HCT116 (cell line): ENCODE data around the gene AADACL3. TPM values are rescaled to one million over a fixed set of nuclear protein-coding genes. Genes with fewer than 3 reads are reported as not detected.

Experiments used
- ATAC-seq: fragments of 200-7000 bp; cut with Tn5 transposase; 2 replicates; pipeline ENCODE4 v1.9.1; 2020; ENCODE audit warnings: mild to moderate bottlenecking, moderate library complexity
- BruUV-seq: library from RNA; stranded (reverse); fragments of 400-500 nt; replicated peaks from 2 replicates; lab custom pipeline; 2021; lab: Mats Ljungman, UMichigan
- CTCF ChIA-PET: fragments of 300-600 bp; sonication (Branson Sonifier 250); formaldehyde crosslinking; loops from one replicate; lab custom pipeline; 2021; ENCODE audit warnings: antibody characterized with exemption; lab: Charles Lee
- POLR2A ChIA-PET: fragments of 300-600, 350-600 bp; sonication (Branson Sonifier 250); formaldehyde crosslinking; loops from one replicate; lab custom pipeline; 2021; ENCODE audit warnings: antibody characterized with exemption; lab: Charles Lee
- RAD21 ChIA-PET, 2 experiments: fragments of 300-600 bp; sonication (Branson Sonifier 250); formaldehyde crosslinking; loops; one replicate each; lab custom pipeline; 2023; ENCODE audit warnings: low total read pairs in 2 of 2; ENCODE audit not compliant: uncharacterized antibody in 2 of 2, unreplicated experiment in 2 of 2, low non-redundant PET in 1 of 2; lab: Charles Lee
- DNase-seq: peaks from one replicate; pipeline ENCODE4 v3.0.0-alpha.2; 2010; ENCODE audit warnings: low read depth, low spot score
- H2AFZ ChIP-seq: fragments of 200-600 bp; shearing (Covaris generic), sonication (generic); 2 replicates; pipeline ENCODE4 v1.6.1; 2017; ENCODE audit warnings: low read depth, mixed run types, mixed read lengths, antibody characterized with exemption, low read length; ENCODE audit not compliant: poor library complexity, severe bottlenecking
- H3K27ac ChIP-seq: 2 replicates; pipeline ENCODE4 v1.5.1; 2012; ENCODE audit warnings: low read depth, low read length
- H3K27me3 ChIP-seq: fragments of 200-600 bp; sonication (generic); 2 replicates; pipeline ENCODE4 v1.6.1; 2016; ENCODE audit warnings: mixed run types, low read length, mixed read lengths; ENCODE audit not compliant: insufficient read depth
- H3K36me3 ChIP-seq, 2 experiments: fragments of 200-500 bp in 1 of 2; fragments of 200-600 bp in 1 of 2; sonication (Bioruptor generic) in 1 of 2; sonication (generic) in 1 of 2; 2 replicates each; pipeline versions ENCODE4 v1.5.1 to v1.6.1; 2014 to 2016; ENCODE audit warnings: low read length in 2 of 2, inconsistent platforms in 1 of 2, mixed read lengths in 1 of 2, mixed run types in 1 of 2; ENCODE audit not compliant: insufficient read depth in 2 of 2, control insufficient read depth in 1 of 2
- H3K4me1 ChIP-seq, 2 experiments: fragments of 200-600 bp in 1 of 2; sonication (generic) in 1 of 2; 2 replicates each; pipeline versions ENCODE4 v1.5.1 to v1.6.1; 2012 to 2017; ENCODE audit warnings: low read length in 2 of 2, inconsistent platforms in 1 of 2, mild to moderate bottlenecking in 1 of 2, mixed read lengths in 1 of 2, mixed run types in 1 of 2, moderate library complexity in 1 of 2; ENCODE audit not compliant: insufficient read depth in 2 of 2, control insufficient read depth in 1 of 2
- H3K4me2 ChIP-seq: fragments of 200-600 bp; sonication (generic); 2 replicates; pipeline ENCODE4 v1.6.1; 2017; ENCODE audit warnings: mixed run types, low read length, mixed read lengths
- H3K4me3 ChIP-seq, 2 experiments: fragments of 200-600 bp in 1 of 2; sonication (generic) in 1 of 2; replicated peaks in 1 of 2; 2 replicates each; pipeline ENCODE4 v1.5.1; 2011 to 2016; ENCODE audit warnings: low read length in 2 of 2, control low read depth in 1 of 2, low read depth in 1 of 2, mild to moderate bottlenecking in 1 of 2, mixed read lengths in 1 of 2, mixed run types in 1 of 2
- H3K79me2 ChIP-seq: fragments of 200-600 bp; sonication (generic); 2 replicates; pipeline ENCODE4 v1.6.1; 2017; ENCODE audit warnings: mild to moderate bottlenecking, mixed run types, low read length, moderate library complexity, mixed read lengths; ENCODE audit not compliant: insufficient read depth
- H3K9ac ChIP-seq: fragments of 200-600 bp; sonication (generic); 2 replicates; pipeline ENCODE4 v1.6.1; 2016; ENCODE audit warnings: low read length, mixed read lengths
- H3K9me2 ChIP-seq: fragments of 200-600 bp; sonication (generic), shearing (Covaris generic); 2 replicates; pipeline ENCODE4 v1.6.1; 2017; ENCODE audit warnings: mixed run types, mild to moderate bottlenecking, moderate library complexity; ENCODE audit not compliant: insufficient read depth
- H3K9me3 ChIP-seq, 2 experiments: fragments of 200-500 bp in 1 of 2; fragments of 200-600 bp in 1 of 2; sonication (Bioruptor generic) in 1 of 2; sonication (generic) in 1 of 2; 2 replicates each; pipeline ENCODE4 v1.6.1; 2014 to 2017; ENCODE audit warnings: low read length in 2 of 2, mixed read lengths in 2 of 2, inconsistent platforms in 1 of 2, low read depth in 1 of 2, mild to moderate bottlenecking in 1 of 2, mixed run types in 1 of 2, moderate library complexity in 1 of 2; ENCODE audit not compliant: control insufficient read depth in 1 of 2, insufficient read depth in 1 of 2
- H4K20me1 ChIP-seq: fragments of 200-600 bp; sonication (generic), shearing (Covaris generic); 2 replicates; pipeline ENCODE4 v1.6.1; 2017; ENCODE audit warnings: mixed run types, mild to moderate bottlenecking, moderate library complexity; ENCODE audit not compliant: insufficient read depth
- CBX3 ChIP-seq: IDR thresholded peaks from 2 replicates; pipeline ENCODE4 v1.6.1; 2012; ENCODE audit warnings: low read depth
- EZH2phosphoT487 ChIP-seq: fragments of 200-600 bp; IDR thresholded peaks from 2 replicates; pipeline ENCODE4 v1.6.1; 2018; ENCODE audit warnings: antibody characterized with exemption, borderline replicate concordance
- FOSL1 ChIP-seq: IDR thresholded peaks from 2 replicates; pipeline ENCODE4 v1.6.1; 2012; ENCODE audit warnings: low read depth
- POLR2A ChIP-seq: IDR thresholded peaks from 2 replicates; pipeline ENCODE4 v1.7.0; 2011; ENCODE audit warnings: borderline replicate concordance; ENCODE audit not compliant: insufficient read depth, insufficient read length; ENCODE audit errors: extremely low read depth
- POLR2AphosphoS5 ChIP-seq: IDR thresholded peaks from 2 replicates; pipeline ENCODE4 v1.6.1; 2011; ENCODE audit warnings: mild to moderate bottlenecking, low read depth, low read length, moderate library complexity
- RAD21 ChIP-seq: IDR thresholded peaks from 2 replicates; pipeline ENCODE4 v1.6.1; 2012; ENCODE audit warnings: low read depth, mild to moderate bottlenecking
- SIN3A ChIP-seq: IDR thresholded peaks from 2 replicates; pipeline ENCODE4 v1.6.1; 2012; ENCODE audit warnings: low read depth
- SRF ChIP-seq: IDR thresholded peaks from 2 replicates; pipeline ENCODE4 v1.6.1; 2012; ENCODE audit warnings: low read depth
- TCF7L2 ChIP-seq: IDR thresholded peaks from 2 replicates; pipeline ENCODE4 v1.7.0; 2011; ENCODE audit warnings: borderline replicate concordance, inconsistent platforms; ENCODE audit not compliant: insufficient read depth, insufficient read length; ENCODE audit errors: extremely low read depth
- ZFX ChIP-seq: fragments of 450-650 bp; IDR thresholded peaks from 2 replicates; pipeline ENCODE4 v1.6.1; 2017
- ZNF274 ChIP-seq: fragments of 200-500 bp; sonication (Bioruptor generic); IDR thresholded peaks from 2 replicates; pipeline ENCODE4 v1.6.1; 2014; ENCODE audit warnings: mild to moderate bottlenecking, low read depth, low read length, inconsistent platforms
- intact Hi-C: fragments of 100-400 bp; cut with micrococcal nuclease; formaldehyde crosslinking; loops from 2 replicates; pipeline ENCODE4 v1.10.0; 2022
- total RNA-seq: library from RNA; stranded (reverse); gene quantifications from one replicate; pipeline ENCODE4 v1.2.1, GENCODE V29; 2021; ENCODE audit not compliant: unreplicated experiment
- TF ChIP-seq, protein P1 (sequence below), 3 experiments: fragments of 200-600 bp in 1 of 3; sonication (generic) in 1 of 3; IDR thresholded peaks in 2 of 3; conservative IDR thresholded peaks in 1 of 3; 2 replicates each; pipeline ENCODE4 v1.5.1; 2012 to 2017; ENCODE audit warnings: low read depth in 2 of 3, low read length in 2 of 3, antibody characterized with exemption in 1 of 3, borderline replicate concordance in 1 of 3, control low read depth in 1 of 3, mild to moderate bottlenecking in 1 of 3, mixed read lengths in 1 of 3, mixed run types in 1 of 3, moderate library complexity in 1 of 3; ENCODE audit not compliant: insufficient read depth in 1 of 3
- TF ChIP-seq, protein P2 (sequence below): IDR thresholded peaks from 2 replicates; pipeline ENCODE4 v1.6.1; 2012
- TF ChIP-seq, protein P3 (sequence below): IDR thresholded peaks from 2 replicates; pipeline ENCODE4 v1.6.1; 2012
- TF ChIP-seq, protein P4 (sequence below): IDR thresholded peaks from 2 replicates; pipeline ENCODE4 v1.6.1; 2011; ENCODE audit warnings: mild to moderate bottlenecking, low read length, moderate library complexity; ENCODE audit not compliant: insufficient replicate concordance; ENCODE audit errors: extremely low read depth

Gene AADACL3
- total RNA-seq, 1 experiment from 2014 or later, result not detected

DNA sequence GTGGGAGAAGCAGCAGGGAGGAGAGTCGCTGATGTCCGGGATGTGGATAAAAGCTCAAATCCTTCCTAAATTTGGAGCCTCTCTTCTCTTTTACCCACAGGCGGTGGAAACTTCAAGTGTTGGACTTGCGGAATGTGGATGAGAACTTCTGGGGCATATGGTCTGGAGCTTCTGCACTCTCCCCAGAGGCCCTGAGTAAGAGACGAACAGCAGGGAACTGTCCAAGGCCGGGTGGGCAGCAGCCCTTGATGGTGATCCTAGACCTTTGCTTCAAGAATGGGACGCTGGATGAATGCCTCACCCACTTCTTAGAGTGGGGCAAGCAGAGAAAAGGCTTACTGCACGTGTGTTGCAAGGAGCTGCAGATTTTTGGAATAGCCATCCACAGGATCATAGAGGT, 59.5 kb downstream of the AADACL3 start:
- TF ChIP-seq, protein P1, sequence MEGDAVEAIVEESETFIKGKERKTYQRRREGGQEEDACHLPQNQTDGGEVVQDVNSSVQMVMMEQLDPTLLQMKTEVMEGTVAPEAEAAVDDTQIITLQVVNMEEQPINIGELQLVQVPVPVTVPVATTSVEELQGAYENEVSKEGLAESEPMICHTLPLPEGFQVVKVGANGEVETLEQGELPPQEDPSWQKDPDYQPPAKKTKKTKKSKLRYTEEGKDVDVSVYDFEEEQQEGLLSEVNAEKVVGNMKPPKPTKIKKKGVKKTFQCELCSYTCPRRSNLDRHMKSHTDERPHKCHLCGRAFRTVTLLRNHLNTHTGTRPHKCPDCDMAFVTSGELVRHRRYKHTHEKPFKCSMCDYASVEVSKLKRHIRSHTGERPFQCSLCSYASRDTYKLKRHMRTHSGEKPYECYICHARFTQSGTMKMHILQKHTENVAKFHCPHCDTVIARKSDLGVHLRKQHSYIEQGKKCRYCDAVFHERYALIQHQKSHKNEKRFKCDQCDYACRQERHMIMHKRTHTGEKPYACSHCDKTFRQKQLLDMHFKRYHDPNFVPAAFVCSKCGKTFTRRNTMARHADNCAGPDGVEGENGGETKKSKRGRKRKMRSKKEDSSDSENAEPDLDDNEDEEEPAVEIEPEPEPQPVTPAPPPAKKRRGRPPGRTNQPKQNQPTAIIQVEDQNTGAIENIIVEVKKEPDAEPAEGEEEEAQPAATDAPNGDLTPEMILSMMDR (IDR thresholded peaks at IDR 0.05 in 2 of 3, conservative IDR thresholded peaks at IDR 0.05 in 1 of 3; ENCODE audit: borderline replicate concordance in 1 of 3, insufficient read depth in 1 of 3, low read depth in 2 of 3, low read length in 2 of 3), result no peak
- TF ChIP-seq, protein P2, sequence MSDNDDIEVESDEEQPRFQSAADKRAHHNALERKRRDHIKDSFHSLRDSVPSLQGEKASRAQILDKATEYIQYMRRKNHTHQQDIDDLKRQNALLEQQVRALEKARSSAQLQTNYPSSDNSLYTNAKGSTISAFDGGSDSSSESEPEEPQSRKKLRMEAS, result no peak
- TF ChIP-seq RAD21, result no peak
- no peak for TF ChIP-seq SRF
- no peak for TF ChIP-seq ZFX
- no peak for TF ChIP-seq POLR2A
- TF ChIP-seq TCF7L2, result no peak
- TF ChIP-seq FOSL1, result no peak
- no peak for TF ChIP-seq SIN3A
- TF ChIP-seq CBX3, result no peak
- no peak for TF ChIP-seq ZNF274
- TF ChIP-seq, protein P3, sequence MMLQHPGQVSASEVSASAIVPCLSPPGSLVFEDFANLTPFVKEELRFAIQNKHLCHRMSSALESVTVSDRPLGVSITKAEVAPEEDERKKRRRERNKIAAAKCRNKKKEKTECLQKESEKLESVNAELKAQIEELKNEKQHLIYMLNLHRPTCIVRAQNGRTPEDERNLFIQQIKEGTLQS, result no peak
- TF ChIP-seq, protein P4, sequence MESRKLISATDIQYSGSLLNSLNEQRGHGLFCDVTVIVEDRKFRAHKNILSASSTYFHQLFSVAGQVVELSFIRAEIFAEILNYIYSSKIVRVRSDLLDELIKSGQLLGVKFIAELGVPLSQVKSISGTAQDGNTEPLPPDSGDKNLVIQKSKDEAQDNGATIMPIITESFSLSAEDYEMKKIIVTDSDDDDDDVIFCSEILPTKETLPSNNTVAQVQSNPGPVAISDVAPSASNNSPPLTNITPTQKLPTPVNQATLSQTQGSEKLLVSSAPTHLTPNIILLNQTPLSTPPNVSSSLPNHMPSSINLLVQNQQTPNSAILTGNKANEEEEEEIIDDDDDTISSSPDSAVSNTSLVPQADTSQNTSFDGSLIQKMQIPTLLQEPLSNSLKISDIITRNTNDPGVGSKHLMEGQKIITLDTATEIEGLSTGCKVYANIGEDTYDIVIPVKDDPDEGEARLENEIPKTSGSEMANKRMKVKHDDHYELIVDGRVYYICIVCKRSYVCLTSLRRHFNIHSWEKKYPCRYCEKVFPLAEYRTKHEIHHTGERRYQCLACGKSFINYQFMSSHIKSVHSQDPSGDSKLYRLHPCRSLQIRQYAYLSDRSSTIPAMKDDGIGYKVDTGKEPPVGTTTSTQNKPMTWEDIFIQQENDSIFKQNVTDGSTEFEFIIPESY, result no peak
- TF ChIP-seq POLR2AphosphoS5, result no peak
- TF ChIP-seq EZH2phosphoT487, result no peak
- Histone ChIP-seq H3K36me3 (no peaks in the 10 kb centered on the region), H3K27ac (no peak overlapping the region), H3K9me3 (no peaks in the 10 kb centered on the region), H3K27me3 (peaks cover 6% of the 10 kb centered on the region; the same call in 1 of the 2 replicates), H3K9me2 (no peaks in the 10 kb centered on the region), H3K79me2 (no peaks in the 10 kb centered on the region), H3K4me2 (no peak overlapping the region), H3K9ac (no peak overlapping the region), H3K4me1 (no peaks in the 10 kb centered on the region), H2AFZ (no peak overlapping the region), H4K20me1 (no peaks in the 10 kb centered on the region), H3K4me3 (no peak overlapping the region)
- ATAC-seq, result no peak
- ChIA-PET CTCF (no interaction called here), POLR2A (no interaction called here), RAD21 (no interaction called here)
- no peak for DNase-seq
- no TSS peak for BruUV-seq
- intact Hi-C loops, result loop anchor here (5.0 to 10.0 kb wide), 2 partner anchors 463 to 501 kb away; no protein-coding TSS in a partner anchor
